Activated B cell treated with CpG ODN at 0.5 μM for 24 hours (primary cell): Measurements from ENCODE around the gene MINPP1. TPM values are rescaled to one million over a fixed set of nuclear protein-coding genes. Genes with fewer than 3 reads are reported as not detected.
"Not testable (repeated sequence)": the region's sequence is repeated elsewhere in the genome, so short reads cannot be mapped to it uniquely, and the experiment has no call there.

Experiments used
- ATAC-seq: fragments of 200-7000 bp; cut with Tn5 transposase; one replicate; pipeline ENCODE4 v1.10.0; 2021; ENCODE audit warnings: low read depth, mild to moderate bottlenecking, moderate library complexity
- CTCF ChIA-PET: fragments of 350-600 bp; sonication (Branson Sonifier 250); formaldehyde crosslinking; loops from one replicate; lab custom pipeline; 2021; ENCODE audit warnings: antibody characterized with exemption; lab: Charles Lee
- POLR2A ChIA-PET: fragments of 350-600 bp; sonication (Branson Sonifier 250); formaldehyde crosslinking; loops from one replicate; lab custom pipeline; 2021; ENCODE audit warnings: antibody characterized with exemption; lab: Charles Lee
- DNase-seq: peaks from one replicate; pipeline ENCODE4 v3.0.0; 2022
- H3K27ac Mint-ChIP-seq: one replicate; pipeline ENCODE4 v1.8.0; 2020; ENCODE audit warnings: mixed read lengths
- H3K27me3 Mint-ChIP-seq: one replicate; pipeline ENCODE4 v1.8.0; 2021; ENCODE audit warnings: mixed read lengths
- H3K36me3 Mint-ChIP-seq: one replicate; pipeline ENCODE4 v1.8.0; 2021; ENCODE audit warnings: low read depth, mixed read lengths
- H3K4me1 Mint-ChIP-seq: one replicate; pipeline ENCODE4 v1.8.0; 2021; ENCODE audit warnings: mixed read lengths
- H3K4me3 Mint-ChIP-seq: one replicate; pipeline ENCODE4 v1.8.0; 2020; ENCODE audit warnings: mild to moderate bottlenecking, mixed read lengths
- H3K9me3 Mint-ChIP-seq: one replicate; pipeline ENCODE4 v1.8.0; 2020; ENCODE audit warnings: mixed read lengths
- CTCF ChIP-seq: fragments of 200-600 bp; IDR thresholded peaks from one replicate; pipeline ENCODE4 v1.8.0; 2022; ENCODE audit warnings: antibody characterized with exemption, mild to moderate bottlenecking
- intact Hi-C: fragments of 100-400 bp; cut with micrococcal nuclease; formaldehyde crosslinking; loops from one replicate; pipeline ENCODE4 v1.15.1; 2024
- total RNA-seq: library from RNA; stranded (reverse); gene quantifications from 2 replicates; pipeline ENCODE4 v1.2.3, GENCODE V29; 2022

The MINPP1 gene
- total RNA-seq: 5.3 and 7.3 TPM in 2 replicates

- ATAC-seq: peak; percentile 87
- Mint-ChIP-seq H3K27me3 (peaks cover 1% of the 10 kb centered on the region), H3K36me3 (peaks cover 12% of the 10 kb centered on the region), H3K9me3 (no peaks in the 10 kb centered on the region), H3K27ac (peak within 1 kb of the TSS; percentile 74), H3K4me1 (peaks cover 16% of the 10 kb centered on the region), H3K4me3 (peak within 1 kb of the TSS; percentile 91)
- no peak for TF ChIP-seq CTCF
- intact Hi-C loops: no loop called here
- CTCF ChIA-PET: interaction anchor here (1.0 kb wide), 1 partner anchor 29 kb away, joined by 5 read pairs; no protein-coding TSS in a partner anchor
- peak; percentile 64 for DNase-seq
- POLR2A ChIA-PET: interaction anchor here (0.7 to 1.4 kb wide), 5 partner anchors 19 to 1078 kb away, joined by 3 to 7 read pairs (median 4); partner anchors contain the start of gene ATAD1
Observed at GRCh38 chr10:87504640-87505365, at the start of gene MINPP1. Gene MINPP1, plus strand, starts transcription at chr10:87504893. Its CDS starts 23 bp downstream, at chr10:87504916.

GRCh38 chr10:87456586-87457220, 48.0 kb upstream of the MINPP1 start:
- H3K27me3 Mint-ChIP-seq, POLR2A ChIA-PET, intact Hi-C loops, H3K4me3 Mint-ChIP-seq, H3K9me3 Mint-ChIP-seq, DNase-seq, H3K4me1 Mint-ChIP-seq, CTCF ChIA-PET, H3K36me3 Mint-ChIP-seq, ATAC-seq, H3K27ac Mint-ChIP-seq: not testable (repeated sequence)

GRCh38 chr10:87461751-87462150, 42.9 kb upstream of the MINPP1 start:
- intact Hi-C loops, H3K4me3 Mint-ChIP-seq, ATAC-seq, DNase-seq, CTCF ChIA-PET, H3K36me3 Mint-ChIP-seq, POLR2A ChIA-PET, H3K27ac Mint-ChIP-seq, H3K27me3 Mint-ChIP-seq, H3K9me3 Mint-ChIP-seq, H3K4me1 Mint-ChIP-seq: not testable (repeated sequence)

GRCh38 chr10:87466849-87467248, 37.8 kb upstream of the MINPP1 start:
- H3K4me1 Mint-ChIP-seq, CTCF ChIA-PET, ATAC-seq, H3K36me3 Mint-ChIP-seq, H3K27me3 Mint-ChIP-seq, H3K9me3 Mint-ChIP-seq, intact Hi-C loops, H3K4me3 Mint-ChIP-seq, H3K27ac Mint-ChIP-seq, POLR2A ChIA-PET, DNase-seq: not testable (repeated sequence)

GRCh38 chr10:87488733-87489132, 16.0 kb upstream of the MINPP1 start:
- intact Hi-C loops, POLR2A ChIA-PET, H3K27me3 Mint-ChIP-seq, H3K27ac Mint-ChIP-seq, H3K4me1 Mint-ChIP-seq, DNase-seq, CTCF ChIA-PET, ATAC-seq, H3K36me3 Mint-ChIP-seq, H3K4me3 Mint-ChIP-seq, H3K9me3 Mint-ChIP-seq: not testable (repeated sequence)

GRCh38 chr10:87490285-87490684, 14.4 kb upstream of the MINPP1 start:
- DNase-seq, H3K36me3 Mint-ChIP-seq, POLR2A ChIA-PET, intact Hi-C loops, ATAC-seq, CTCF ChIA-PET, H3K27me3 Mint-ChIP-seq, H3K27ac Mint-ChIP-seq, H3K9me3 Mint-ChIP-seq, H3K4me1 Mint-ChIP-seq, H3K4me3 Mint-ChIP-seq: not testable (repeated sequence)

- H3K27ac Mint-ChIP-seq, intact Hi-C loops, H3K4me3 Mint-ChIP-seq, H3K36me3 Mint-ChIP-seq, H3K9me3 Mint-ChIP-seq, POLR2A ChIA-PET, H3K27me3 Mint-ChIP-seq, ATAC-seq, H3K4me1 Mint-ChIP-seq, DNase-seq, CTCF ChIA-PET: not testable (repeated sequence)
Observed at GRCh38 chr10:87492450-87492849, 12.2 kb upstream of the MINPP1 start.

GRCh38 chr10:87495446-87495845, 9.2 kb upstream of the MINPP1 start:
- H3K36me3 Mint-ChIP-seq, H3K4me1 Mint-ChIP-seq, H3K27ac Mint-ChIP-seq, CTCF ChIA-PET, DNase-seq, POLR2A ChIA-PET, intact Hi-C loops, ATAC-seq, H3K9me3 Mint-ChIP-seq, H3K4me3 Mint-ChIP-seq: not testable (repeated sequence)
- peaks cover 11% of the 10 kb centered on the region for H3K27me3 Mint-ChIP-seq

GRCh38 chr10:87497386-87497785, 7.3 kb upstream of the MINPP1 start:
- CTCF ChIA-PET, intact Hi-C loops, H3K9me3 Mint-ChIP-seq, H3K27ac Mint-ChIP-seq, POLR2A ChIA-PET, ATAC-seq, H3K4me1 Mint-ChIP-seq, H3K36me3 Mint-ChIP-seq, H3K4me3 Mint-ChIP-seq, DNase-seq: not testable (repeated sequence)
- H3K27me3 Mint-ChIP-seq: peaks cover 12% of the 10 kb centered on the region

GRCh38 chr10:87498106-87498789, 6.4 kb upstream of the MINPP1 start:
- H3K4me3 Mint-ChIP-seq, POLR2A ChIA-PET, ATAC-seq, intact Hi-C loops, H3K36me3 Mint-ChIP-seq, CTCF ChIA-PET, H3K4me1 Mint-ChIP-seq, H3K27ac Mint-ChIP-seq, DNase-seq, H3K9me3 Mint-ChIP-seq: not testable (repeated sequence)
- H3K27me3 Mint-ChIP-seq: peaks cover 12% of the 10 kb centered on the region
